Measurements from ENCODE around the gene LHB. TPM values are rescaled to one million over a fixed set of nuclear protein-coding genes. Genes with fewer than 3 reads are reported as not detected.

Gene LHB
- total and polyA plus RNA-seq, 2 of the 4 experiments (the other 2 are of a cell fraction) = not detected

GRCh38 chr19:49006905-49007304 lies 10.0 kb downstream of the LHB start:
- Histone ChIP-seq H3K9ac (ENCODE audit: low read depth, low read length) (no peak overlapping the region), H4K20me1 (ENCODE audit: insufficient read depth, low read length) (no peaks in the 10 kb centered on the region), H2BK20ac (ENCODE audit: low read depth, low read length) (no peak overlapping the region)

More at GRCh38 chr19:49006905-49007304, 10.0 kb downstream of the LHB start:
- intact Hi-C loops (cut with micrococcal nuclease) (no loop called here), dilution Hi-C loops (cut with HindIII; ENCODE audit: low sequenced_read_pairs, unreplicated experiment) (no loop called here), in situ Hi-C loops (cut with MboI; ENCODE audit: low sequenced_read_pairs) (no loop called here)
- WGBS, 2 experiments (ENCODE audit: extremely low coverage in 2 of 2, insufficient read length in 1 of 2) = 97% methylated on average over 16 of the region's 22 CpGs; no CpG with 5 or more reads in 1 of the 2 experiments
- no peaks in the 10 kb centered on the region for H3K27me3 ChIP-seq (ENCODE audit: control insufficient read depth, insufficient read depth, low read length)
- CTCF ChIA-PET = no interaction called here
- no peak overlapping the region for H3K4ac ChIP-seq (ENCODE audit: low read depth, low read length)
- no peak overlapping the region for H4K8ac ChIP-seq (ENCODE audit: low read depth in 2 of 2, low read length in 2 of 2)
- POLR2A ChIA-PET (ENCODE audit: unreplicated experiment) = no interaction called here
- H4K5ac ChIP-seq (ENCODE audit: low read depth, low read length) = no peak overlapping the region
- no peak overlapping the region for H2AK9ac ChIP-seq (replicated peaks; ENCODE audit: low read depth, low read length, poor library complexity)
- H2BK15ac ChIP-seq (ENCODE audit: low read depth, low read length) = no peak overlapping the region
- H3K79me1 ChIP-seq (ENCODE audit: low read depth in 1 of 2, low read length in 2 of 2) = peaks cover 0 to 11% of the 10 kb centered on the region in 2 experiments; a peak in 2 of 4 replicates
- no peak overlapping the region for H3K14ac ChIP-seq (replicated peaks; ENCODE audit: low read depth, low read length)
- ATAC-seq (ENCODE audit: low read depth) = no peak
- no peak overlapping the region for H2AK5ac ChIP-seq (ENCODE audit: low read depth, low read length)
- H3K9me3 ChIP-seq (ENCODE audit: control insufficient read depth, insufficient read depth, low read length) = no peaks in the 10 kb centered on the region
- TF ChIP-seq SMC3 (IDR thresholded peaks at IDR 0.05; ENCODE audit: low read depth, low read length) = no peak
- TF ChIP-seq ELK1 (IDR thresholded peaks at IDR 0.05; ENCODE audit: borderline replicate concordance, low read depth, low read length) = no peak
- TF ChIP-seq FOS (IDR thresholded peaks at IDR 0.05; ENCODE audit: low read depth, low read length) = no peak
- no peak for TF ChIP-seq USF2 (IDR thresholded peaks at IDR 0.05; ENCODE audit: low read depth, low read length)
- no peak for TF ChIP-seq RFX5 (IDR thresholded peaks at IDR 0.05; ENCODE audit: low read depth, low read length)
- no peak for DNase-seq
- no TSS peak for BruUV-seq (replicated peaks)
- H3K18ac ChIP-seq (ENCODE audit: low read depth, low read length) = no peak overlapping the region
- no peak overlapping the region for H2AFZ ChIP-seq (replicated peaks; ENCODE audit: low read length, poor library complexity)
- no peaks in the 10 kb centered on the region for H3K4me1 ChIP-seq (ENCODE audit: control insufficient read depth, insufficient read depth, low read length)
- H3K56ac ChIP-seq (ENCODE audit: extremely low read depth, insufficient read depth, low read length) = no peak overlapping the region
- peaks cover 57% of the 10 kb centered on the region for H3K36me3 ChIP-seq (ENCODE audit: control insufficient read depth, insufficient read depth, low read length)
- H2BK5ac ChIP-seq (ENCODE audit: low read depth, low read length, poor library complexity, severe bottlenecking) = no peak overlapping the region
- H3K27ac ChIP-seq (ENCODE audit: insufficient read depth, low read length) = no peak overlapping the region
- no peak overlapping the region for H3K4me3 ChIP-seq (ENCODE audit: insufficient read depth, low read depth, low read length)
- no peak overlapping the region for H2BK120ac ChIP-seq (ENCODE audit: low read depth, low read length)
- no peak overlapping the region for H3K4me2 ChIP-seq (ENCODE audit: low read depth, low read length)
- H3K23ac ChIP-seq (ENCODE audit: low read depth, low read length) = no peak overlapping the region
- H4K91ac ChIP-seq (ENCODE audit: insufficient read depth, low read depth, low read length) = no peak overlapping the region
- peaks cover 2% of the 10 kb centered on the region; the same call in 1 of the 2 replicates for H3K9me1 ChIP-seq (ENCODE audit: insufficient read depth, low read length)

Measured in IMR-90 (cell line).